Central memory CD4-positive, alpha-beta T cell (primary cell): Measurements from ENCODE around the gene OXER1.

Source experiments
- DNase-seq: peaks from one replicate; pipeline ENCODE4 v3.0.0; 2022
- total RNA-seq, 3 experiments: gene quantifications; one replicate each; lab custom pipeline; 2026; lab: John Stamatoyannopoulos, UW

OXER1 gene
- 0 reads per million in 3 experiments for total RNA-seq

GRCh38 chr2:42764096-42764495 lies at the start of gene OXER1:
Gene OXER1 (minus strand): TSS chr2:42764135. CDS start chr2:42764062, 73 bp downstream.
- no peak for DNase-seq

DNA sequence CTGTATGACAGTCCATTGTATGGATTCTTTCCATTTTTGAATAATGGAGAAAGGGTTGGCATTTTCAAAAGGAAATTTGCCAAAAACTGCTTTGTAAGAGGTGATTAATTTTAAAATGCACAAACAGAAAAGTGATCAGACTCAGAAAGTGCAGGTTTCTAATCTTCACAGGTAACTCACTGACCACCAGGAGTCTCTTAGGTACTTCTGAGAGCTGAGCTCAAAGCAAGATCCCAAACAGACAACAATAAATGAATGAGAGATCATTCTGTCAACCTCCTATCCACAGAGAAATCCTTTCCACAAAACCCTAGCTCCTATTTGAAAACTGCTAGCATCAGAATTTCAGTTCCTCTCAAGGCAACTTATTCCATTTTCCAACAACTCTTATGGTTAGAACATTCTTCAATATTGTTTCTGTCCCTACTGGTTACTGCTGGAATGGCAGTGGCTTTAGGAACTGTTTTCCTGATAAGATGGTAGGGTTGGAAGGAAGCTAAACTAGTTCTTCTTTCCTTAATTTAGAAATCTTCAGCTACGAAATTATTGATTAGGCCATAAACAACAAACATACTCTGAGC lies 49.1 kb upstream of the OXER1 start:
- DNase-seq, result no peak

GRCh38 chr2:42810971-42811811 lies 47.3 kb upstream of the OXER1 start:
- peak; percentile 49 for DNase-seq

DNA sequence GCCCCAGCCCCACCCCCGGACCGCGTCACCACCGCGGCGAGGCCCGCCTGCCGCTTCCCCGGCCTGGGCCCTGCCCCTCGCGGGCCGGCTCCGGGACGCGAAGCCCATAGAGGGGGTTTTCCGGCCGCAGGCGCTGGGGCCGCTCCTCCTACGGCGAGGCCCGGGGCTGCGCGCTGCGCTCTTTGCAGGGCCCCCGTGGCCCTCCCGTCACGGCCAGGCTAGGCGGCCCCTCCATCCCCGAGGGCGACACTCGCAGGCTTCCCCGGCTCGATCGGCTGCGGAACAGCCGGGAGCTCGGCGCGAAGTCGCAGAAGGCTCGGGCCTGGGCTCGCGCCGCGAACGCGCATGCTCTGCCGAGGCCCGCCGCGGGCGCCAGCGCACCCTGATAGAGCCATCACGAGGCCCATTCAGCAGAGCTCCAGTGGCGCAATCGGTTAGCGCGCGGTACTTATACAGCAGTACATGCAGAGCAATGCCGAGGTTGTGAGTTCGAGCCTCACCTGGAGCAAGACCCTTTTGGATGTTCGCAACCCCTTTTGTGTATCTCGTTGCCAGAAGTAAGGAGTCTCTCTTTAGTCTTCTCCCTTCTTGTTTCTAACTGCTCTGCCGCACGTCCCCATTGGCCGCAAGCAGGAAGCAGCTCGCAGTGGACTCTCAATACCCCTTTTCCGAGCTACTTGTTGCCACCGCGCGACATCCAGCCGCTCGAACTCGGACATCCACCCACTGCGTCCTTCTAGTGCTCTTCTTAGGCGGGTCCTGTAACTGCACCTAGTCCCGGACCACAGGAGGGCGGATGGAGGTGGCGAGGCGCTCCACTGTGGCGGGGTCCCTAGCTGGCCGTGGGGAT lies 46.4 kb upstream of the OXER1 start:
- DNase-seq, result peak; percentile 96

DNA sequence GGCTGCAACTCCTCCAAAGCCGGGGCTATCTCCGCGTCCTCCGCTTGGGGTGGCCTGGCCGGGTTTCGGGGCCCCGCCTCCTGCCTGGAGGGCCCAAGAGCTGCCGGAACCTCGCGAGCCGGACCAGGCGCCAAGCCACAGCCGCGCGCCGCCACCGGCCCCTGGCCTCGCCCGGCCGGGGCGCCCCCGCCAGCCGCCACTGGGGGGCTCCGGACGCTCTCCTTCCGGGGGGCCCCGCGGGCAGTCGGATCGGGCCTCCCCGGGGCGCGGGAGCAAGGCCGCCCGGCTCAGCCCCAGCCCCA lies 45.8 kb upstream of the OXER1 start:
- DNase-seq, result no peak

GRCh38 chr2:42809131-42809818 lies 45.3 kb upstream of the OXER1 start:
- no peak for DNase-seq

DNA sequence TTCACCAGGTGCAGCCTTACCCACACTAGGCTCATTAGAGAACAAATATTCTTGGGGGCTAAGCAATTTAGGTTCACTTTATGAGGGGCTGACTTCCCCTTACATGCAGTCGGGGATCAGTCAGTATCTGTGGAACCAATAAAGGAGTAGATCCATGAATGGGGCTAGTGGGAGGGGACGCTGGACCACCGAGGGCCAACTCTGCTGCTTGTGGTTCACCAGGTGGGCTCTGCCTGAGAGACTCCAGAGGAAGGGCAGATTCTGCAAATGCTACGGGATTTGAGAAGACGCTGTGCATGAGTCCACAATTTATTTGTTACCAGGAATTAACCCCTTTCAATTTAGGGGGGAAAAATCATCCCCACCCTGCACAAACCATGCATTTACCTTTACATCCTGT lies 44.4 kb upstream of the OXER1 start:
- no peak for DNase-seq

DNA sequence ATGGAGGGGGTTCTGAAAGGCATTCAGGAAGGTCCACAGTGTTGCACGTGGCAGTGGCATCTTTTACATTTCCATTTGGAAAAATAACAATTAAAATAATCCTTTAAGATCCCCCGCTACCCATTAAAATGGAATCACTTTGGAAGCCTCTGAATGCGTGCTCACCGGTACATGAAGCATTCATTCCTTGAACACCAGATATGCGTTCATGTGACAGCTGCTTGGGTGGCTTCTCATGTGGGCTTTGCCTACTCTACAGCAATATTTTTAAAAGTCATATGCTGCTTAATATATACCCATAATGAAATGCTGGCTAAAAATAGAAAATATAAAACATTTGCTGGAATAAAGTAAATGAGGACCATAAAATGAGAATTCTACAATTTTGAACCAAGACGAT lies 42.9 kb upstream of the OXER1 start:
- no peak for DNase-seq

GRCh38 chr2:42804891-42805290 lies 41.0 kb upstream of the OXER1 start:
- no peak for DNase-seq

- no peak for DNase-seq
Observed at GRCh38 chr2:42804338-42804737, 40.4 kb upstream of the OXER1 start.

DNA sequence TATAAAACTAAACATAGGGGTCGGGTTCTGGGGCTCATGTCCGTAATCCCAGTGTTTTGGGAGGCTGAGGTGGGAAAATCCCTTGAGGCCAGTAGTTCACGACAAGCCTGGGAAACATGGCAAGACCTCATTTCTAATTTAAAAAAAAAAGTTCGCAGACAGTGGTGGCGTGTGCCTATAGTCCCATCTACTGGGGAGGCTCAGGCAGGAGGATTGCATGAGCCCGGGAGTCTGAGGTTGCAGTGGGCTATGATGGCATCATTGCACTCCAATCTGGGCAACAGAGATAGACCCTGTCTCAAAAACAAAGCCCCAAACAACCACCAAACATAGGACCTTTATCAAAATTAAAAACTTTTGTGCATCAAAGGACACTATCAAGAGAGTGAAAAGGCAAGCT lies 38.2 kb upstream of the OXER1 start:
- no peak for DNase-seq

DNA sequence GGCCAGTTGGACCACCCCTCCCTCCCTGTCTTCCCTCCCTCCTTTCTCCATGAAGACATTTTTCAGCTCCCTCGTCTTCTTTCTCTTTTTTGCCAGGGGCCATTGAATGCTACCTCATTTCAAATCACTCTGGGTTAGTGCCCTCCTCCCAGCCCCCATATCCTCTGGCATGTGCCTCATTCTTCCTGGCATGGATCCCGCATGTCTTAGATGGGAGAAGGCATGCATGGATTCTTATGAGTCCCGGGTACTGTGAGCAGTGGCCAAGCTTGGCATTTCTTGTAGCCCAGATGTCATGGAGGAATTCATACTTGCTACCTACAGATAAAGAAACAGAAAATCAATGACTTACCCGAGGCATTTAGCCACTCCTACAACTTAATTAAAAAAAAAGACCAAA lies 37.4 kb upstream of the OXER1 start:
- no peak for DNase-seq

GRCh38 chr2:42800981-42801380 lies 37.0 kb upstream of the OXER1 start:
- no peak for DNase-seq

DNA sequence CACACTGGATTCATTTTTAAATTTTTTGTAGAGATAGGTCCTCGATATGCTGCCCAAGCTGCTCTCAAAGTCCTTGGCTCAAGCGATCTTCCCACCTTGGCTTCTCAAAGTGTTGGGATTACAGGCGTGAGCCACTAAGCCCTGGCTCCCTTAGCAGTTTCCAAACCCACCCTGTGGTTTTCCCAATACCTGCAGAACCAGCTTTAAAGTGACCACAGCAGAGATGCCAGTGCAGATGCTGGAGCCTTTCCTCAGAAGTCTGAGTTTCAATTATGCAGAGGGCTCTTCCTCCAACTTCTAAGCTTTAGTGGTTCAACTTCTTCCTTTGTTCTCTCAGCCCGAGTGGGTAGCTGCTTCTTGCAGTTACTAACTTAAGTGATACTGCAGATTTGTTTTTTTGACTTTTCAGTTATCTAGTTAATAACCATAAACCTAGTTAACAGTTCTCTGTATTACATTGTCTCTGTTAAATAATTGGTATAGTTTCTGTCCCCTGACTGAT lies 36.6 kb upstream of the OXER1 start:
- no peak for DNase-seq

DNA sequence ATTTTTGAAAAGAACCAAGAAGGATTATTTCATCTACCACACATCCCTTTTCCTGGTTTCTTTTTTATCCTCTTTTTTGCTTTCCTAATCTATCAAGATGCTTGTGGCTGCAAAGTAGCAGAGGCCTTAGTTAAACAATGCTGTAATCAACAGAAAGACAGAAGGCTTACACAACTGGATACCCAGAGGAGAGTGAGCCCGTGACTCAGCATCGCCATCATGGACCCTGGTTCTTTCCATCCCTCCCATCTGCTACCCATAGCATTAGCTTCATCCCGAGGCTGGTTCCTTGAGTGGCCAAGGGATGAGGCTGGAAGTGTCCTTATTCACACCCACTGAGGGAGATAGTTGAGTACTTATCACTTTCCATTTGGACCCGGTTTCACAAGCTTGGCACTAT lies 35.9 kb upstream of the OXER1 start:
- DNase-seq, result no peak

GRCh38 chr2:42797281-42797680 lies 33.3 kb upstream of the OXER1 start:
- DNase-seq, result no peak

DNA sequence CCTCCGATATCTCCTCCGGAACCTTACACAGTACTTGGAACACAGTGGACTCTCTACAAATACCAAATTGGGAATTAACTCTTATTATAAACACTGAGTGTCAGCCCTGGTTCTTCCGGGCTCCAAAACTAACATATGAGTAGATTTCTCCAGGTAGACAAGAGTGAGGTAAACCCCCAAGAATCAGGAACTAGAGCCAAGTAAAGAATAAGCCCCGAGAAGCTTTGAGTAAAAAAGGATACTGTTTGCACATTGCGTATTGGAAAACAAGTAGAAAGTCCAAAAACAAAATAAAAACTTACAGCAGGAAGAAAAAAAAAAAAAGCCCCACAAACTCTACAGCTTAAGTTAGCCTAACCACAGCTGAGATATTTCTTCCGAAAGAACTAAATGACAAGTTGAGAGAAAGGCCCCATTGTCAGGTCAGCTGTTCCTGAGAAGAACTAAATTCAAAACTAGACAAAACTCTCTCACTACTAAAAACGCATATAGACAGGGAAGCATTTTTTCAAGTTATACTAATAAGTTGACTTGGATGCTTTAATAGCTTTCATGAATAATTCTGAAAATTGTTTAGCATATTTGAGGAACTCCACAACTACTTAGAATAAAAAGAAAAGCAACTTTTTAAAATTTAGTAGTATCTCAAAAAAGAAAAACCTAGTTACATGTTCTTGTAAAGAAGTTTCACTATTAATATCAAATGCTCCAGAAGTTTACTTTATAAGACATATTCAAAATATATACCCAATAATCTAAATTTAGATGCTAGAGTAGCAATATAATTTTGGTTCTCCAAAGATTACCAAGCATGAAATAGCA lies 32.7 kb upstream of the OXER1 start:
- no peak for DNase-seq

DNA sequence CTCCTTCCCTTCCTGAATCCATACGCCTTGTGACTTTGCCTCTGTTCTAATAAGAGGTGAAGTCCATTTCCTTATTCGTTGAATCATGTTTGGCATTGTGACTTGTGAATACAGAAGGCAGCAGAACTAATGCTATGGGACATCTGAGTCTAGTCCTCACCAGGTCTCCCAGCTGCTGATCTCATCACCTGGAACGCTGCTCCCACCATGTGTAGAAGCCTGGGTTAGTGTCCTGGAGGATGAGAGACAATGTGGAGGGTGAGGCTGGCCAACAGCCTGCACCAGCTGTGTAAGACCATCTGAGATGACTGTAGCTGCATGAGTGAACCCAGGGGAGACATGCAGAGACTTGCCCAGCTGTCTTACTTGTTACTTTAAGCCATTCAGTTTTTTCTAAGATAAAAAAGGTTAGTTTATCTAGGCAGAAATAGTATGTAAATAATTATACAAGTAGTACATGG lies 31.9 kb upstream of the OXER1 start:
- no peak for DNase-seq

- DNase-seq, result no peak
Observed at GRCh38 chr2:42795275-42795674, 31.3 kb upstream of the OXER1 start.

GRCh38 chr2:42794271-42795046 lies 30.5 kb upstream of the OXER1 start:
- DNase-seq, result no peak
